NCI-H2107 treated with DMSO at 0.1 percent for 48 hours (cell line): Measurements from ENCODE around the gene DUSP8.
"Not testable (repeated sequence)": the region's sequence is repeated elsewhere in the genome, so short reads cannot be mapped to it uniquely, and the experiment has no call there.

Source experiments
- DNase-seq: peaks from one replicate; lab custom pipeline; 2025; ENCODE audit not compliant: unreplicated experiment; lab: John Stamatoyannopoulos, UW

The DUSP8 gene

GRCh38 chr11:1572197-1573076, at the start of gene DUSP8:
DUSP8 (minus strand) TSS chr11:1572271; CDS start chr11:1565826, 6,445 bp downstream.
- DNase-seq: peak; percentile 37

- no peak for DNase-seq
Measured at GRCh38 chr11:1619449-1619848, 47.4 kb upstream of the DUSP8 start.

GRCh38 chr11:1618231-1618630, 46.2 kb upstream of the DUSP8 start:
- DNase-seq: no peak

- DNase-seq: peak; percentile 11
Measured at GRCh38 chr11:1608363-1608762, 36.3 kb upstream of the DUSP8 start, which contains the start of gene KRTAP5-3. KRTAP5-3 (minus strand) TSS chr11:1608463; CDS start chr11:1608385, 78 bp downstream.

GRCh38 chr11:1607901-1608300, 35.8 kb upstream of the DUSP8 start:
- not testable (repeated sequence) for DNase-seq

- DNase-seq: not testable (repeated sequence)
Measured at GRCh38 chr11:1607156-1607845, 35.2 kb upstream of the DUSP8 start.

GRCh38 chr11:1605923-1606322, 33.9 kb upstream of the DUSP8 start:
- not testable (repeated sequence) for DNase-seq

- DNase-seq: no peak
Measured at GRCh38 chr11:1604711-1605110, 32.6 kb upstream of the DUSP8 start.

GRCh38 chr11:1604181-1604580, 32.1 kb upstream of the DUSP8 start:
- no peak for DNase-seq

GRCh38 chr11:1603629-1604028, 31.6 kb upstream of the DUSP8 start:
- peak; percentile 6 for DNase-seq

- DNase-seq: not testable (repeated sequence)
Measured at GRCh38 chr11:1601663-1602062, 29.6 kb upstream of the DUSP8 start.

- DNase-seq: no peak
Measured at GRCh38 chr11:1600626-1601025, 28.6 kb upstream of the DUSP8 start.

GRCh38 chr11:1598816-1599215, 26.7 kb upstream of the DUSP8 start:
- DNase-seq: no peak

- DNase-seq: not testable (repeated sequence)
Measured at GRCh38 chr11:1598406-1598805, 26.3 kb upstream of the DUSP8 start.

- DNase-seq: no peak
Measured at GRCh38 chr11:1597994-1598380, 25.9 kb upstream of the DUSP8 start, which contains the start of gene KRTAP5-2. KRTAP5-2 (minus strand) TSS chr11:1598294; CDS start chr11:1598250, 44 bp downstream.

- no peak for DNase-seq
Measured at GRCh38 chr11:1597331-1597993, 25.4 kb upstream of the DUSP8 start.

- not testable (repeated sequence) for DNase-seq
Measured at GRCh38 chr11:1596576-1597121, 24.6 kb upstream of the DUSP8 start.

- DNase-seq: not testable (repeated sequence)
Measured at GRCh38 chr11:1595994-1596575, 24.0 kb upstream of the DUSP8 start.

- peak; percentile 22 for DNase-seq
Measured at GRCh38 chr11:1592628-1593027, 20.6 kb upstream of the DUSP8 start.

- no peak for DNase-seq
Measured at GRCh38 chr11:1589996-1590395, 17.9 kb upstream of the DUSP8 start.
